ENCODE data around the gene ADARB1. TPM values are rescaled to one million over a fixed set of nuclear protein-coding genes. Genes with fewer than 3 reads are reported as not detected.

The ADARB1 gene
- polyA plus RNA-seq, 1 of the 3 experiments (the other 2 are of a cell fraction): 7.8 TPM

DNA sequence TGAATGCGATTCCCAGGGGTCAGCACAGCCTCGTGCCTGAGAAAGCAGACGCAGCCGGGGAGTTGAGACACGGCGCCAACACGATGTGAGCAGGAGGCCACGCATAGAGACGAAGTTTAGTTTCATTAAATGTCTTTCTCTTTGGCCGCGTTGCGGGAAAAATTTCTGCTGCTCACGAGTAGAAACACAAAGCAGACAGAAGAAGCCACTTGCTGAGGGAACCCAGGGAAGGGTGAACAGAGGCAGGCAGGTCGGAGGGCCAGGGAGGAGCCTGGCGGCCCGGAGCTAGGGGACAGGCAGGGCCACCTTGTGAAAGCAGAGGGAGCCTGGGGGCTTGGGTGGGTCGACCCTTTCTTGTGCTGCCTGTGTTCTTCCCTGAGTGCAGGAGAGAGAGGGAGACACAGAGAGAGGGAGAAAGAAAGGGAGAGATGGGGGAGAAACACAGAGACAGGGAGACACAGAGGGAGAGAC is 180.1 kb downstream of the ADARB1 start:
- CTCF ChIA-PET: interaction anchor here (1.3 kb wide), 1 partner anchor 116 kb away, joined by 3 read pairs; no protein-coding TSS in a partner anchor
- POLR2A ChIA-PET: no interaction called here
- no peaks in the 10 kb centered on the region for H3K36me3 ChIP-seq (replicated peaks in 1 of 2; ENCODE audit: control insufficient read depth in 1 of 2, insufficient read depth in 2 of 2, low read length in 1 of 2)
- H4K20me1 ChIP-seq (ENCODE audit: insufficient read depth): no peaks in the 10 kb centered on the region
- H3K4me2 ChIP-seq: no peak overlapping the region
- H2AFZ ChIP-seq (ENCODE audit: low read depth): no peak overlapping the region
- 84% methylated on average over 17 of the region's 17 CpGs for WGBS (ENCODE audit: low lambda C conversion rate)
- H3F3A ChIP-seq (replicated peaks; ENCODE audit: insufficient read depth): no peaks in the 10 kb centered on the region
- H3K9me2 ChIP-seq: no peaks in the 10 kb centered on the region
- TF ChIP-seq RFX5 (IDR thresholded peaks at IDR 0.05; ENCODE audit: low read length): no peak
- TF ChIP-seq JUND (IDR thresholded peaks at IDR 0.05): no peak
- no peak for TF ChIP-seq RXRA (IDR thresholded peaks at IDR 0.05; ENCODE audit: borderline replicate concordance, low read depth)
- H3K4me3 ChIP-seq (ENCODE audit: low read depth in 2 of 2, low read length in 1 of 2): no peak overlapping the region
- H3K9ac ChIP-seq: no peak overlapping the region
- no peak overlapping the region for H3K27ac ChIP-seq (ENCODE audit: low read depth in 2 of 2, low read length in 1 of 2)
- H3K9me3 ChIP-seq: no peaks in the 10 kb centered on the region
- DNase-seq: no peak
- no peaks in the 10 kb centered on the region for H3K79me2 ChIP-seq (ENCODE audit: insufficient read depth)
- peaks cover 0 to 33% of the 10 kb centered on the region in 2 experiments; a peak in 1 of 4 replicates for H3K4me1 ChIP-seq (ENCODE audit: control insufficient read depth in 1 of 2, insufficient read depth in 2 of 2, low read depth in 1 of 2, low read length in 1 of 2)
- H3K27me3 ChIP-seq (ENCODE audit: insufficient read depth): no peaks in the 10 kb centered on the region

DNA sequence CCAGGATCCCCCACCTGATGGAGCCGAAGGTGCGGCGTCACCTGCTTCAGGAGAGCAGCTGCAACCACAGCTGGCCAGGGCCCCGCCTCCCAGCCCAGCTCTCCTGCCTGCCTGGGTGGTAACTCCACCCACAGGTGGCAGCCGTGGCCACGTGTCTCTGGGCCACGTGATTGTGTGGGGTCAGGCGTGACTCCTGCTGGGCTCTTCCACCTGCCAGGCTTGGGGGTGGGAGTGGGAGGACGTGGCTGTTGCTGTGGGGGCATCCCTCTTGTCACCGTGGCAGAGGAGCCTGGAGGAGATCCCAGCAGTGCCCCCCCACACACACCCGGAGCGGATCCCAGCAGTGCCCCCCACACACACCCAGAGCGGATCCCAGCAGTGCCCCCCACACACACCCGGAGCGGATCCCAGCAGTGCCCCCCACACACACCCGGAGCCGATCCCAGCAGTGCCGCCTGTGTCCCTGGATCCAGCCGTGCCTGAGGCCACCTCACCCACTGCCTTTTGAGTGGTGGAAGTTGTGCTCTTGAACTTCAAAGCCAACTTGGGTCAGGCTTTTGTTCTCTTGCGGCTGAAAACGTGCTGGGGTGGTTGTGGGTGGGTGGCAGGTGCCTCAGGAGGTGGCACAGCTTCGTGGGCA is 181.1 kb downstream of the ADARB1 start:
- no peaks in the 10 kb centered on the region for H4K20me1 ChIP-seq (ENCODE audit: insufficient read depth)
- no peaks in the 10 kb centered on the region for H3K9me2 ChIP-seq
- no peak overlapping the region for H3K27ac ChIP-seq (ENCODE audit: low read depth in 2 of 2, low read length in 1 of 2)
- H3K27me3 ChIP-seq (ENCODE audit: insufficient read depth): no peaks in the 10 kb centered on the region
- whole genome bisulfite sequencing (ENCODE audit: low lambda C conversion rate): 82% methylated on average over 7 of the region's 22 CpGs
- peaks cover 0 to 41% of the 10 kb centered on the region in 2 experiments; a peak in 1 of 4 replicates for H3K4me1 ChIP-seq (ENCODE audit: control insufficient read depth in 1 of 2, insufficient read depth in 2 of 2, low read depth in 1 of 2, low read length in 1 of 2)
- no peak overlapping the region for H3K4me2 ChIP-seq
- H3K9me3 ChIP-seq: no peaks in the 10 kb centered on the region
- H2AFZ ChIP-seq (ENCODE audit: low read depth): no peak overlapping the region
- ChIA-PET POLR2A (no interaction called here), CTCF (interaction anchor here (3.8 kb wide), 1 partner anchor 118 kb away, joined by 19 read pairs; no protein-coding TSS in a partner anchor)
- H3K4me3 ChIP-seq (ENCODE audit: low read depth in 2 of 2, low read length in 1 of 2): no peak overlapping the region
- DNase-seq: peak; percentile 25
- TF ChIP-seq TEAD4 (IDR thresholded peaks at IDR 0.05; ENCODE audit: borderline replicate concordance, insufficient read depth) (no peak), MEF2A (IDR thresholded peaks at IDR 0.05; ENCODE audit: borderline replicate concordance, low read depth) (no peak), NRF1 (IDR thresholded peaks at IDR 0.05; ENCODE audit: low read depth, low read length) (no peak)
- TF ChIP-seq, protein P1, sequence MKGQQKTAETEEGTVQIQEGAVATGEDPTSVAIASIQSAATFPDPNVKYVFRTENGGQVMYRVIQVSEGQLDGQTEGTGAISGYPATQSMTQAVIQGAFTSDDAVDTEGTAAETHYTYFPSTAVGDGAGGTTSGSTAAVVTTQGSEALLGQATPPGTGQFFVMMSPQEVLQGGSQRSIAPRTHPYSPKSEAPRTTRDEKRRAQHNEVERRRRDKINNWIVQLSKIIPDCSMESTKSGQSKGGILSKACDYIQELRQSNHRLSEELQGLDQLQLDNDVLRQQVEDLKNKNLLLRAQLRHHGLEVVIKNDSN (IDR thresholded peaks at IDR 0.05; ENCODE audit: borderline replicate concordance, low read depth): no peak
- H3K79me2 ChIP-seq (ENCODE audit: insufficient read depth): no peaks in the 10 kb centered on the region
- no peaks in the 10 kb centered on the region for H3F3A ChIP-seq (replicated peaks; ENCODE audit: insufficient read depth)
- H3K36me3 ChIP-seq (replicated peaks in 1 of 2; ENCODE audit: control insufficient read depth in 1 of 2, insufficient read depth in 2 of 2, low read length in 1 of 2): no peaks in the 10 kb centered on the region
- no peak overlapping the region for H3K9ac ChIP-seq

DNA sequence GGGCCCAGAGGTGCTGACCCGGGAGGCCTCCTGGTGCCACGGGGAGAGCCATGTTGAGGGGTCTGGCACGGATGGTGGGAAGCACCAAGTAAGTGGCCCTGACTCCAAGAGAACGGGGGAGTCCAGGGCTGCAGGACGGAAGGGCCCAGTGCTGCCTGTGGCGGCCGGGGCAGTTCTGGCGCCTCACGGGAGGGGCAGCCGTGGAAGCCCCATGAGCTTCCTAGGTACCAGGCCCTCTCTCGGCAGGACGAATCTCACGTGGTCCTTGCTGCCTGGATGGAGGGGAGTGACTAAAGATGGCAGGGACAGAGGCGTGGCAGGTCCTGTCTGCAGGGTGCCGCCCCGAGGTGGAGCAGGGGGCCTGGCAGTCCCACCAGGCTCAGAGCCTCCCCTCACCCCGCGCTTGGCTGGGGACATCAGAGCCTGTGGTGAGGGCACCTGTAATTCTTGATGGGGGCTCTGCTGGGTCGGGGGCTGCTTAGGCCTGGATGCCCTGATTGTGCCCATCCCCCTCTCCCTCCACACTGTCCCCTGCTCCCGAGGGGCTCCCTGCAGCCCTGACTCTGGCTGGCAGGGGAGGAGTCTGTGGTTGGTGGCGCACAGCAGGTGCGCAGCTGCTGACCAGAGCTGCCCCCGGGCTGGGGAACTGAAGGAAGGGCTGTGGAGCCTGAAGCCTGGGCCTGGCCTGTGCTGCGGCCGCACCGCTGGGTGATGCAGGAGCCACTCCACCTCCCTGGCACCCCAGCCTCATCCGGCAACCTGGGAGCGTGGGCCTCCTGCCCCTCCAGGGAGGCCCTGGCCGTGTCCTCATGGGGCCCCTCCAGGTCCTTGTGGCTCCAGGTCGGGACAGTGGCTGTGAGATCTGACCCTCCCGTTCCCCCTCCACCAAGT is 181.9 kb downstream of the ADARB1 start:
- TF ChIP-seq SIN3A (IDR thresholded peaks at IDR 0.05; ENCODE audit: borderline replicate concordance, low read depth, low read length): no peak
- TF ChIP-seq RAD21 (IDR thresholded peaks at IDR 0.05; ENCODE audit: low read length): no peak
- TF ChIP-seq, protein P2, sequence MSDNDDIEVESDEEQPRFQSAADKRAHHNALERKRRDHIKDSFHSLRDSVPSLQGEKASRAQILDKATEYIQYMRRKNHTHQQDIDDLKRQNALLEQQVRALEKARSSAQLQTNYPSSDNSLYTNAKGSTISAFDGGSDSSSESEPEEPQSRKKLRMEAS (IDR thresholded peaks at IDR 0.05; ENCODE audit: low read depth): no peak
- TF ChIP-seq TAF1 (IDR thresholded peaks at IDR 0.05; ENCODE audit: borderline replicate concordance, low read depth, low read length): no peak
- Histone ChIP-seq H3K79me2 (ENCODE audit: insufficient read depth) (no peaks in the 10 kb centered on the region), H3K4me1 (ENCODE audit: control insufficient read depth in 1 of 2, insufficient read depth in 2 of 2, low read depth in 1 of 2, low read length in 1 of 2) (peaks cover 0 to 41% of the 10 kb centered on the region in 2 experiments; a peak in 1 of 4 replicates), H2AFZ (ENCODE audit: low read depth) (no peak overlapping the region), H3K27ac (ENCODE audit: low read depth in 2 of 2, low read length in 1 of 2) (peak overlapping the region in 1 of 2 experiments; percentile 73; a peak in 2 of 4 replicates), H4K20me1 (ENCODE audit: insufficient read depth) (no peaks in the 10 kb centered on the region), H3F3A (replicated peaks; ENCODE audit: insufficient read depth) (no peaks in the 10 kb centered on the region), H3K27me3 (ENCODE audit: insufficient read depth) (no peaks in the 10 kb centered on the region), H3K9me3 (no peaks in the 10 kb centered on the region), H3K4me2 (no peak overlapping the region), H3K36me3 (replicated peaks in 1 of 2; ENCODE audit: control insufficient read depth in 1 of 2, insufficient read depth in 2 of 2, low read length in 1 of 2) (no peaks in the 10 kb centered on the region), H3K9ac (no peak overlapping the region), H3K9me2 (no peaks in the 10 kb centered on the region), H3K4me3 (ENCODE audit: low read depth in 2 of 2, low read length in 1 of 2) (no peak overlapping the region)
- ChIA-PET POLR2A (interaction anchor here (0.6 to 1.2 kb wide), 2 partner anchors 32 to 166 kb away, joined by 3 to 4 read pairs; partner anchors contain the start of gene POFUT2), CTCF (interaction anchor here (1.2 to 3.8 kb wide), 4 partner anchors 66 to 118 kb away, joined by 3 to 19 read pairs (median 8); no protein-coding TSS in a partner anchor)
- DNase-seq: peak; percentile 57
- 91% methylated on average over 16 of the region's 31 CpGs for WGBS (ENCODE audit: low lambda C conversion rate)
